Right forelimb (tissue), 1 donor: ENCODE data around the gene HEPN1.

Source experiments
- DNase-seq: peaks from one replicate; pipeline ENCODE4 v3.0.0-alpha.2; 2018

Gene HEPN1

DNA sequence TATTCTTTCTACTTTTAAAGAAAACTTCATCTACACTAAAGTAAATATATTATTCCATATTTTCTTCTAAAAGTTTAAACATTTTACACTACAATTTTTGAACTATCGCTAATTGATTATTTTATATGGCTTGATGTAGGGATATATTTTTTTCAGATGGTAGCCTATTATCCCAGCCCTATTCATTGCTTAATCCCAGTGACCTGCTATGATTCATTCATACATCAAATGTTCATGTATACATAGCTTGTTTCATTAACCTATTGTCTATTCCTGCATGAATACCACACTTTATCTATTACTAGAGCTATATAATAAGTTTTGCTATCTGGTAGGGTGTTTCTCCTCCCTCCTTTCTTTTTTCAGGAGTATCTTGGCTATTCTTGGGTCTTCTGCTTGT is 16.4 kb upstream of the HEPN1 start:
- DNase-seq, result no peak

DNA sequence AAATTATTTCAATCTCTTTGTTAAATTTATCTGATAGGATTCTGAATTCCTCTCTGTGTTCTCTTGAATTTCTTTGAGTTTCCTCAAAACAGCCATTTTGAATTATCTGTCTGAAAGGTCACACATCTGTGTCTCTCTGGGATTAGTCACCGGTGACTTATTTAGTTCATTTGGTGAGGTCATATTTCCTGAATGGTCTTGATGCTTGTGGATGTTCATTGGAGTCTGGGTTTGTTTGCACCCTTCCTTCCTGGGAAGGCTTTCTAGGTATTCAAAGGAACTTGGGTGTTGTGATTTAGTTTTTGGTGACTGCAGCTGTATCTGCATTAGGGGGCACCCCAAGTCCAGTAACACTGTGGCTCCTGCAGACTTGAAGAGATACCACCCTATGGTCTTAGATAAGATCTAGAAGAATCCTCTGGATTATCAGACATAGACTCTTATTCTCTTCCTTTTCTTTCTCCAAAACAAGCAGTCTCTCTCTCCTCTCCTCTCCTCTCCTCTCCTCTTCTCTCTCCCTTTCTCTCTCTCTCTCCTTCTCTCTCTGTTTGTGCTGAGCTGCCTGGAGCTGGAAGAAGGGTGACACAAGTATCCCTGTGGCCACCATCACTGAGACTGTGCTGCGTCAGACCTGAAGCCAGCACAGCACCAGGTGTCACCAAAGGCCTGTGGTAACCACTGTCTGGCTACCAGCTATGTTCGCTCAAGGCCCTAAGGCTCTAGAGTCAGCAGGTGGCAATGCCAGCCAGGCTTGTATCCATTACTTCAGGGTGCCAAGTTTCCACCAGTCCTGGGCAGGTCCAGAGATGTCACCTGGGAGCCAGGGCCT is 3.3 kb upstream of the HEPN1 start:
- DNase-seq, result no peak

DNA sequence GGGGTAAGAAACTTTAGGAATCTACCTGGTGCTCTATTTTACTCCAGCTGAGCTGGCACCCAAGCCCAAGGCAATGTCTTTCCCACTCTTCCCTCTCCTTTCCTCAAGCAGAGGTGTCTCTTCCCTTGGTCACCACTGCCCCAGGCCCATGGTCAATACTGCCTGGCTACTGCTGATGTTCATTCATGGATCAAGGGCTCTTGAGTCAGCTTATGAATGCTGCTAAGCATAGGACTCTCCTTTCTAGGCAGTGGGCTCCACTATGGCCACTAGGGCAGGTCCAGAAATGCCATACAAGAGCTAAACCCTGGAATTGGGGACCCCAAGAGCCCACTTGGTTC is 2.7 kb upstream of the HEPN1 start:
- DNase-seq, result no peak

DNA sequence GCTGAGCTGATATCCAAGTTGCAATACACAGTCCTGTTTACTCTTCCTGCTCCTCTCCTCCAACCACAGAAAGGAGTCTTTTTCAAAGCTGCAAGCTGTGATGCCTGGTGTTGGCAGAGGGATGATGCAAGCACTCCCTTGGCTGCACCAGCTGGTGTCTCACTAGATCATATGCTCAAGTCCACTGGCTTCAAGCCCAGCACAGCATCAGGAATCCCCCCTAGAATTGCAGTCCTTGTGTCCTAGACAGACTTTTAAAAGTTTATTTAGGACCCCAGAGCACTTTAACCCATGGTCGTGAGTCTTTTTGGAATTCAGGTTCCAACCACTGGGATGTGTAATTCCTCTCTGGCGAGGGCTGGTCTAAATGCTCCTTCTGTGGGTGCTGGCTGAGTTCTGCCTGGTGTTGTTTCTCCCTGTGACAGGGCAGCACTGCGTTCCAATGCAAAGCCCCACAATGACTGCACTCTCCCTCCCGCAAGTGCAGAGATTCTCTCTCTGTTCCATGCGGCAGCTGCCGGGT is 1.9 kb upstream of the HEPN1 start:
- DNase-seq, result no peak

DNA sequence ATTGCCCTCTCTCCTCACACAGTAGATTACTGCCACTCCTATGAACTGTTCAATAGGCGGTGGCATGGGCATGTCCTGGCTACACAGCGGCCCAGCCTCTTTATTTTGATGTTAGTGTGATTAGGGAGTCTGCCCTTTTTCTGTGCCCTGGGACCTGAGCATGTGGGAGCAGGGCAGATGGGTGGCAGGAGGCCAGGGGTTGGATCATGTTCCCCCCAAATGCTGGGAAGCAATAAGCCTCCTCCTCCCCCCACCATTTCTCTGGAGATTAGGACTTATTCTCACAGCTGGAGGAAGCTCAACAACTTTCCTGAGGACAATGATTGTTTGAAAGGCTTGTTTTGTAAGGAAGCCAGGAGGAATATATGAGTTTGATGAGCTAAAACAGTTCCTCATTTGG is 848 bp downstream of the HEPN1 start:
- DNase-seq, result no peak

DNA sequence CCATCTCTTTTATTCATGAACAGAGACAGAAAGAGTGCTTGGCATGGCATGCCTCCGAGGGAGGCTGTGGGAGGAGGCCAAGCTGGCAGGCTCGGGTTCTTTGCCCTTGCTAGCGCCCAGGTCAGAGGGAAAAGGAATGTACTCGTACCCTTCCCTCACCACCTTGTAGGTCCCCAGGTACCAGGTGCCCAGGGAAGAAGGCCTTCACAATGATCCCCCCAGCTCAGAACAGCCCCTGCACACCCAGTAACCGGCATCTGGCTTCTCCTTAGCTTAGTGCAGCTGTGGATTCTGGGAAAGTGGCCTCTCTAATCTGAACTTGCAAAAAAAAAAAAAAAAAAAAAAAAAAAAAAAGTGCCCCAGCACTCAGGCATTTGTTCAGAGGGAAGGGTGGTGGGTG is 1.3 kb downstream of the HEPN1 start:
- DNase-seq, result no peak

DNA sequence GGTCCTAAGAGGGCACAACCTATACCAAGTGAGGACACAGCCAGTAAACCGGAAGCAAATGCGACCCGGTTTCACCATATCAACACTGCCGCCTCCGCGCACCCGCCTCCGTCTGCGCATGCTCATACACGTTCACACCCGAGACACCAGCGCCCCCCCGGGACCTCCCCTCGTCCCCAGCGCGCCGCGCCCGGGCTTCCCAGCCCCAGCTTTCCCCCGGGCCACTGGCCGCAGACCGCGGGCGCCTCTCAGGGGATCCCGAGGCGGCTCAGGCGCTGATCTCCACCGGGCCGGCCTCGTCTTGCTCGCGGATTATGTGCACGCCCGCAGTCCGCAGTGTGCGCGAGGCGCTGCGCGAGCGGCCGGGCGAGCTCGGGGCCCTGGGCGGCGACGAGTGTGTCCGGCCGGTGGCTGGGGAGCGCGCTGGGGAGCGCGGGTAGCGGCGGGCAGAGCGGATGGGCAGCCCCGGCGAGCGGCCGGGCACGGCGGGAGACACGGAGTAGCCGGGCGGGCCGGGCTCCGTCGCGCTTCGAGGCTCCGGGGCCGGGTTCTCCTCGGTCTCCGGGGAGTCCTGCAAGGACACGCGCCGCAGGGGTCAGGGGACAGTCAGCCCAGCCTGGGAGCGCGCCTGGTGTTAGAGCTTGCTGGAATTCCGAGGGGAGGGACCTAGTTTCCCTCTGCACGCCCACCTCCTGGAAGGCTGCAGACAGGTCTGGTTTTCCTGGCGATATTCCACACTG is 2.0 kb downstream of the HEPN1 start:
- DNase-seq, result peak; percentile 88

DNA sequence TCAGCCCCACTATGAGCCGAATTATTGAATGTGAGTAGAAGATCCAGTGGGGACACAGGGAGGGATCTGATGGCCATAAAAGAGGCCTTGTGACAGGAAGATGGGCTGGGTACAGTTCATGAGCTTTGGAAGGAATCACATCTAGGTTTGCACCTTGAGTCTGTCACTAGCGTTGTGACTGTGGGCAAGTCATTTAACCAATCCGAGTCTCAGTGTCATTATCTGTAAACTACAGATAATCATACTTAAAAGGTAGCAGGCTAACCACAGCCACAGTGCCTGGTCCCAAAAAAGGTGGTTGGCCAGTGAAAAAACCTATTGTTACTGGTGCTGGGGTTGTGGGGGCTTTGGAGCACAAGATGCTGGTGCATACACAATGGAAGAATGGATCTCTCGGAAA is 3.8 kb downstream of the HEPN1 start:
- no peak for DNase-seq

DNA sequence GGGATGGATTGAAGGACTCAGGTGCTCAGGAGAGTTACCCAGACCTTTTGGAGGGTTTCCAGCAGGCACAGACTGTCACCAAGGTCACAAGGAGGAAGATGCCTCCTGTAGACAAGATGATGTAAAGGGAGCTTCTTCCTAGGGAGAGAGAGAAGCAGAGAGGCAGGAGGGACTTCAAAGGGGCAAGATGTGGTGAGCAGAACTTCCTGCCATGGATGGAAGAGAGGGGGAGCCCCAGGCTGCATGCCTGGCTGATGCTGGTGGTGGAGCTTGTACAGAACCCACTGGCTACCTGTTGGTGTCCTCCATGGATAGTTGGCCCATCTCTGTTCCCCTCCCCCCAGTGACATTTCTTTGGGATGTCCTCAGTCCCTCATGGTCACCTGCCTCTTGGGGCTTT is 4.2 kb downstream of the HEPN1 start:
- DNase-seq, result no peak

DNA sequence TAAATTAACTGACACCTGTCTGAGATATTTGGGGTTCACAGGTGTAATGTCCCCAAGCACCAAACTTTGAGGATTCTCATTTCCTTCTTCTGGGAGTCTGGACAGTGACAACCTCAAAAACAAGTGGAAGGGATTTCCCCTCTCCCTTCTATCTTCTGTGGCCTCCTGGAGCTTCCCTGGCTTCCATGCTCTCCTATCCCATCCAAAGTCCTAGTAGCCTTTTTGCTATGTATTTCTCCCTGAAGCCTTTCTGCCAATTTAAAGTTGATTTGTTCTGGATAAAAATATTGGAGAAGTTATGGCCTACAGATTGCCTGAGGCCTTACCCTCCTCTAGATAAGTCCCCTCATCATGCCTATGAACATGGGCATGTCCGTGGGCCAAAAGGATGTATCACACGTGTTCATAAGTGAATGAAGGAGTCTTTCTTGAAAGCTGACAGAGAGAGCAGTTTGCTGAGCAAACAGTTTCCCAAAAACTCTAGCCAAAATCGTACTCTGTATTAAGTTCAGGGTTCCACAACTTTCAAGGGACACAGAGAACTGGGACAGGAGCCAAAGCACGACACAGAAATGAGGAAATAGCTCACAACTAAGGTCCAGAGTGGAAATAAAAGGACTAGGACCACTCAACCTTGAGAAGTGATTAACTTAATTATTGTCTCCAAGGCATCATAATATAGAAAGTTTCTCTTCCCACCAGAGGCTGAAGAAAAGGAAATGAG is 10.1 kb downstream of the HEPN1 start:
- DNase-seq, result no peak

DNA sequence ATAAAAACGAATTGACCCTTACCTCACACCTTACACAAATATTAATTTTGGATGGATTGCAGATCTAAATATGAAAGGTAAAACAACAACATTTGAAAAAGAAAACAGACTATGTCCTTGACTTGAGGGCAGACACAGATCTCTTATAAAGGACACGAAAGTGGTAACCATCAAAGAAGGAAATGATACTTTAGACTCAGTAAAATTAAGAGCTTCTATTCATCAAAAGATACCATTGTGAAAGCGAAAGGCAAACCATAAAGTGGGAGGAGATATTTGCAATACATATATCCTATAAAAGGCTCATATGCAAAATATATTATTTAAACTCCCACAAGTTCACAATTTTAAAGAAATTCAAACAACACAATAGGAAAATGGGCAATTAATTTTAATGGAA is 11.7 kb downstream of the HEPN1 start:
- DNase-seq, result no peak

DNA sequence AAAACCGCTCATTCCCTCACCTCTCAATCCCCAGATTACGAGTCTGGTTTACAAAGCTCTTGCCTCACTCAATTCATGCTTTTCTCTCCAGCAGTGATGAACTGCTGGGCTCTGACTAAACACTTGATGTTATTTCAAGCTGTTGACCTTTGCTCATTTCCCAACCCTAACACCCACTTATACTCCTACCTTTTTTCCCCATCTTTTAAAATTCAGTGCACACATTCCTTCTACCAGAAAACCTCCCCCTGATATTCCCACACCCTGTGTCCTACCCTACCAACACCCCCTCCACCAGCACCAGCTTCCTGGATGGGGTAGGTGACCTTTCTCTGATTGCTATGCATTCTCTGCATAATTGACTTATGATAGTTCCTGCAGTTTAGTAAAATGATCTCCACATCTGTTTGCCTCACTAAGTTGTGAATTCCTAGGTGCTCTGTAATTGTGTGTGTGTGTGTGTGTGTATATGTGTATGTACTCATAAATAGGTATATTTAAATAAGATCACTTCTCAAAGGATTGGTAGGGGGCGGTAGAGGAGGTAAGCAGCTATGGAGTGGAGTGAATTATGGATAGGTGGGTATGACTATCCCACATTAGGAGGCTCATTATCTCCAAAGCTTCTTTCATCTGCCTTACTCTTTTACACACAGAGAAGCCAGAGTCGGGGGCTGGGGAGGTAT is 16.0 kb downstream of the HEPN1 start:
- no peak for DNase-seq

DNA sequence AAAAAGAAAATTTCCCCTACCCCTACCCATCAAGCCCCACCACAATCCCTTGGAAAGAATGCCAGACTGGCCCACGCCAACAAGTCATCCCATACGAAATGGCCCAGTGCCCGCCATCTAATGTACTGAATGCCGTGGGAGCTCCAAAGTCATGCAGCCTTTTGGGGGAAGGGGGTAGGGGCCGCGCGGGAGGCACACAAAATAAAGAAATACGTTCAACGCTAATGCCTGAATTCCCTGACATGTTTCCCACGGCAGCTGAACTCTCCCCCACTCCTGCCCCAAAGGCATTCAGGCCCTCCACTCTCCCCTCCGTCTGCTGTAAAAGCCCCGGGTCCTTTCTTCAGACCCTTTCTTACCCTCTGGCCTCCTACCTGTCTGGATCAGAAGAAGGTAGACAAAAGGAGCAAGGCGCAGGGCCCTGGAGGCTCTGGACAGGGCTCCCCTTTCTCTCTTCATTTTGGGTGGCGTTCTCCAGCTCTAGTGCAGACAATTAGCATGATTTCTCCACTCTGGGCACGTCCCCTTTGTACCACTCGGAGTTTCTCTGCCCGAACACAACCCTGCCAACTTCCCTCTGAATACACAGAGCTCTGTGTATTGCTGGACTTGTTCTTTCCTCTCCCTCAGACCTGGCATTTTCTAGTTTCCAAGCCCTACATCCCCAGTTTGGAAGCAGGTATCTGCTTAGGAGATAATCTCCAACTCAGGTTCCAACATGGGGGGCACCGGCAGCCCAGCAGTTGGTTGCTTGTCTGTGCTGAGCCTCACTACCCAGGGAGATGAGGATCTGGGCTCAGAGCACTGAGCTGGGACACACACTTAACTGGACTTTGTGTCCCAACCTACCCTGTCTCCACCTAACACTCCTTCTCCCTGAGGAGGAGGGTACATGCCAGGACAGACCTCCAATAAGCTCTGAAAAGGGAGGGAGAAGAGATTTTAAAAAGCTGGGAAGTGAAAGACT is 16.8 kb downstream of the HEPN1 start, which contains the start of gene HEPACAM:
HEPACAM (minus strand) TSS at position 500 of the 967 bp plus-strand sequence; CDS start at position 459, 41 bp downstream.
- no peak for DNase-seq

DNA sequence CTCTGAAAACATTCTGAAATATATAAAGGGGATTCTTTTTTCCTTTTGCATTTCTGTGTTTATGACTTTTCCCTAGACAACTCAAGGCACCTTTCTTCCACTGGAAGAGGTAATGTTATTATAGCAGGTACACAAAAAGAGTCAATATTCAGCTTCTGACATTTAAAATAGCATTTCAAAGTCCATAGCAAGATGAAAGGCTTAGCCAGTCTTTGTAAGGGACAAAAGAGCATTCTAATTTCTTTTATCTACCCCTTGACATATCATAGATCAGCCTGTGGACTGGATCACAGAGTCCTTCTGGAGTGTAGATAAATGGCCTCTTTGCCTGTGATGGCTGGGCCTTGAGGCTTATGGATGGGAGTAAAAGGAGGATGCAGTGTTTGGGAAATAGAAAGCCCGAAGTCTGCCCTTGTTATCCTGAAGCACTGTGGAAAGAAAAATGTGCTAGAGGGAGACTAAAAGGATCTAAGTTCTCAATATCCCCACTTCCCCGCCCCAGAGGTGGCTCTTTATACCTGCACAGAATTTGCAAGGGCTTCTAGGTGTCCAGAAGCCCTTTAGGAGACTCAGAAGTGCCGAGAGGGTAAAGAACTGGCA is 18.4 kb downstream of the HEPN1 start:
- no peak for DNase-seq

DNA sequence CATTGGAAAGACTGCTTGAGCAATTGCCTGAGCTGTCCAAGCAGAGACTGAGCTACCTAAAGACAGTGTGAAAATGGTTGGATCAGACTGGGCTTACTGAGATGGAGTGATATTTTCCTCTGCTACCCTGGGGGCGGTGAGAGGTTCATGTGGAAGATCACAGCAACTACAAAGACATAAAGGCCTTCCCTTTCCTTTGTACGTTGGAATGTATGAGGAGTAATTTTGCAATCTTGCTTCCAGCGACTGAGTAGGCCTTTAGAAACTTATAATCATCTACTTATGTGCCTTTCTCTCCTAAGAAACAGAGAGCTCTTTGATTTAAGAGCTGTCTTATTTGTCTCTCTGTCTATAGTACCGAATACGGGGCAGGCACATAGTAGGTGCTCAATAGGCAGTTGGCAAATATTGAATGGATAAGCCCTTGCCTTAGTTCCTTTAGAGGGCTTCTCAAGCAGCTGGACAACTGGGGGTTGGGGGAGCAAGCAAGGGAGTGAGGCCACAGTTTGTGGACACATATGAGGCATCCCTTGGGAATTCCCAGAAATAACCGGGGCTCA is 19.2 kb downstream of the HEPN1 start:
- no peak for DNase-seq

DNA sequence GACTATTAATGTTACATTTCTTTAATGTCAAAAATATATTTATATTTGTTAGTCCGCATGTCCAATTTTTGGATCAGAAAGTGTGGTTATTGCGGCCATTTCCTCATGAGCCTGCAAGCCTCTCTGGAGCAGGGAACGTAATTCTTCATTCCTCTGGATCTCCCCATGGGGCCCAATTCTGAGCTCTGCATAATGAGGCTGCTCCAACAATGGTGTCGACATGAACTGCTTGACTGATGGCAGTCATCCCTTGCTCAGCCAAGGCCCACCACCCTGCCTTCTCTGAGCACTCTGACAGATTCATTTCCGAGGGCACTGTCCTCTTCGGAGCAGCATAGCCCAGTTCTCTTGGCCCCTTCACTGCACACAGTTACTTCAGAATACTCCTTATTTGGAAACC is 19.9 kb downstream of the HEPN1 start:
- DNase-seq, result no peak

DNA sequence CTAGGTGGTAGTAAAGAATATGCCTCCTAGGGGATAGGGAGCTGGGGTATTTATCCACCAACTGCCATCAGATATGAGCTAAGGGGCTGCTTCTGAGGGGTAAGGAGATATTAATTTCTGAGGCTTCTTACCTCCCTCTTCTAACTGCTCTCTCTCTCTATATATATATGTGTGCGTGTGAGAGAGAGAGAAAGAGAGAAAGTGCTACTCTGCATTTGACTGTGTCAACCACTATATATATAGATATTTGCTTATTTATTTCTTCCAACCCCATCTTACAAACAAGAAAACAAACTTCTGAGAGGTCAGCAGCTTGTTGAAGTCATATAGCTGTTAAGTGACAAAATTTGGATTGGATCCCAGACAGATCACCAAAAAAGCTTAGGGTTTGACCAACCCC is 22.7 kb downstream of the HEPN1 start:
- no peak for DNase-seq

DNA sequence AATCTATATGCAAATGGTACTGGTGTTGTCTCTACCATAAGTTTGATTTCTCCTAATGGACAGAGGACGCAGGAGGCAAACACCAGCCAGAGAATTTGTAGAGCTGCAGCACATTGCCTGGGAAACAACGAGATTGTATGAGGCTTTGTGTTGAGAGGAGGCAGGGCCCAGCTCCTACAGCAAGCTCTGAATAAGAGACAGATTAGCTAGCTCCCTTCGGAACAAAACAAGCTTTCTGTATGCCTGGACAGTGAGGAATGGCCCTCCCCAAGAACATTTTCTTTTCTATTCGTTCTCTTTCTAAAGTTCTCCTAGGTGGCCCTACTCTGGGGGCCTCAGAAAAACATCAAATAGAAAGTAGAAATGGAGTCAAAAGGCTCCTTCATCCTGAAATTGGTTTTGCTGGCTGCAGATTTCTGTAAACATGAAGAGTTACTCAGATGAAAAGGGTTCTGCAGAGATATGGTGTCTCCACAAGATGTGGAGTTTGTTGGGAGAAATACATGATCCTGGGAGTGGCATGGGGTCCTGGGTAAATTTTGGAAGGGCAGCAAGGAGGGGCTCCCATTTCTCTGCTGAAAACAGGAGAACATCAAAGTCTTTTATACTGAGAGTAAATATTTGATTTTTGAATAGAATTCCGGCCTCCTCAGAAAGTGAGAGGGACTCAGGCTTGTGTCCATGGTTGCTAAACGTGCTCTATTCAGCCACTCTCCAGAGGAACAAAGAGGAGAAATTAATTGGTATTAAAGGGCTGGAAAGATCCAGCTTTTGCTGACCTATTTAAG is 23.6 kb downstream of the HEPN1 start:
- no peak for DNase-seq

DNA sequence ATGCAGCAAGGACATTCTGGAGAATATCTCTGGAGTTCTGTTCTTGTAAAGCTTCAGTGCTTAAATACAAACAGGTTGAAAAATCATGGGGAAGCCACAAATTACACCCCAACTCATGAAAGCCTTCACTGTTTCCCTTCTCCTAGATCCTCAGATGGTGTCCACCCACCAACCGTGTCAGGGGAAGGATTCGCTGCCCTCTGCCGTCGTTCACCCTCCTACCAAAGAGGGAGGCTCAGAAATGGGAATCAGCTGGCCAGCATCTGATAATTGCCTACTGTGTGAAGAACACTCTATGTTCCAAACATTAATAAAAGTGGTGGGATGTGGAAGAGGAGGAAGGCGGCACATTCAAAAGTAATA is 24.2 kb downstream of the HEPN1 start:
- no peak for DNase-seq

DNA sequence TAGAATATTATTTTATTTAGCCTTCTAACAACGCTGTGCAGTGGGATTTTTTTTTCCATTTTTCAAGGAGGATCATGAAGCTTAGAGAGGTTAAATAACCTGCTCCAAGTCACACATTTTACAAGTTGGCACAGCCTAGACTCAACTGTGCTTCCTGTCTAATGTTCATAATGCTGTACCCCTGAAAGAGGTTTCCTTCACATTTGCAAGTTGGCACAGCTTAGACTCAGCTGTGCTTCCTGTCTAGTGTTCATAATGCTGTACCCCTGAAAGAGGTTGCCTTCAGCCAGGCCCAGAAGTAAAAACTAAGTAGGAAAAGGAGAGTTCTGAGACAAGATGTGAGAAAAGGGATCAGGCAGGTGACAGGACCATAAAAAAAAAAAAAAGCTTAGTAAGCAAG is 24.7 kb downstream of the HEPN1 start:
- DNase-seq, result no peak
